Upper lobe of left lung (tissue), 6 donors: Measurements from ENCODE around the gene CCDC177. TPM values are rescaled to one million over a fixed set of nuclear protein-coding genes. Genes with fewer than 3 reads are reported as not detected.
A peak's percentile ranks its signal among the peaks of the same experiment; 100 is the strongest.

ENCODE experiments used
- ATAC-seq, 2 donors: fragments of 200-7000 bp; cut with Tn5 transposase; one replicate each; pipeline ENCODE4 v1.9.1; 2022; ENCODE audit warnings: mild to moderate bottlenecking in 2 of 2, moderate library complexity in 2 of 2; ENCODE audit not compliant: low FRiP score in 2 of 2
- DNase-seq, 2 donors: peaks; one replicate each; pipeline ENCODE4 v3.0.0-alpha.2; 2019 to 2020
- H3K27ac ChIP-seq, 4 donors: fragments of 200-600 bp; sonication (generic); one replicate each; pipeline ENCODE4 v1.5.1; 2016 to 2019
- H3K27me3 ChIP-seq, 4 donors: fragments of 200-600 bp; sonication (generic); one replicate each; pipeline ENCODE4 v1.5.1; 2017 to 2019
- H3K36me3 ChIP-seq, 4 donors: fragments of 200-600 bp; sonication (generic); one replicate each; pipeline ENCODE4 v1.5.1; 2016 to 2019
- H3K4me1 ChIP-seq, 4 donors: fragments of 200-600 bp; sonication (generic); one replicate each; pipeline ENCODE4 v1.5.1; 2018 to 2019
- H3K4me3 ChIP-seq, 4 donors: fragments of 200-600 bp; sonication (generic); one replicate each; pipeline ENCODE4 v1.5.1; 2017 to 2019; ENCODE audit warnings: mild to moderate bottlenecking in 2 of 4, moderate library complexity in 1 of 4
- H3K9me3 ChIP-seq, 4 donors: fragments of 200-600 bp; sonication (generic); one replicate each; pipeline ENCODE4 v1.5.1; 2018 to 2019
- CTCF ChIP-seq, 6 experiments: fragments of 450-650 bp in 4 of 6; fragments of 200-600 bp in 2 of 6; sonication (generic) in 2 of 6; IDR thresholded peaks; one replicate each; pipeline ENCODE4 v1.5.1; 2016 to 2019; ENCODE audit warnings: antibody characterized with exemption in 6 of 6
- POLR2A ChIP-seq, 4 donors: fragments of 450-650 bp; IDR thresholded peaks; one replicate each; pipeline ENCODE4 v1.5.1; 2016 to 2017; ENCODE audit warnings: antibody characterized with exemption in 4 of 4, mild to moderate bottlenecking in 2 of 4
- POLR2AphosphoS5 ChIP-seq, 2 donors: sonication (generic); formaldehyde crosslinking; IDR thresholded peaks; one replicate each; pipeline ENCODE4 v1.5.1; 2017; ENCODE audit warnings: antibody characterized with exemption in 2 of 2
- WGBS, 2 donors: methylation state at CpG; one replicate each; pipeline ENCODE4 v1.1.5; 2017 to 2018; 5-methylcytosine and 5-hydroxymethylcytosine counted together
- total RNA-seq, 6 donors: library from RNA; depleted of rRNA in 4 of 6; stranded (reverse); fragments of >200 nt in 4 of 6; gene quantifications; one replicate each; pipeline versions ENCODE4 v1.1.0 to v1.2.1, GENCODE V29; 2016 to 2021
- donor health status: DM: no; HTN: no; CAD: no; lungs with moderate emphysema.
- donor health status: DM: no; HTN: yes; CAD: no; lungs with severe emphysema.

The CCDC177 gene
- total RNA-seq, 6 donors from 2014 or later, result not detected

- Histone ChIP-seq H3K4me1 (peaks cover 0 to 14% (median 5%) of the 10 kb centered on the region in 4 donors), H3K36me3 (no peaks in the 10 kb centered on the region), H3K4me3 (no peak overlapping the region), H3K9me3 (no peaks in the 10 kb centered on the region), H3K27ac (no peak overlapping the region), H3K27me3 (no peaks in the 10 kb centered on the region)
- DNase-seq (peak in 1 of 2 donors; percentile 10), ATAC-seq (no peak)
- TF ChIP-seq CTCF (IDR thresholded peaks at IDR 0.05) (no peak), POLR2AphosphoS5 (IDR thresholded peaks at IDR 0.05) (no peak), POLR2A (IDR thresholded peaks at IDR 0.05) (no peak)
- 80 to 96% methylated on average over 1 to 6 of the region's 6 CpGs for WGBS, 2 donors
Observed at GRCh38 chr14:69522026-69522425, 52.6 kb downstream of the CCDC177 start.

Other genes starting within 250 kb of the CCDC177 start
- 100 to 1,000 TPM in 2 of 6 donors, 10 to 100 TPM in 4; 36.7 to 121 (median 60.5) TPM for gene ERH, start 176.6 kb downstream of the CCDC177 start, total RNA-seq
- gene SLC39A9, start 176.2 kb downstream of the CCDC177 start, total RNA-seq, result 10 to 100 TPM; 17.8 to 70.4 (median 54.0) TPM
- 1 to 10 TPM in 2 of 6 donors, under 1 TPM in 4; under 0.01 to 1.7 (median 0.70) TPM for gene PLEKHD1, start 90.1 kb downstream of the CCDC177 start, total RNA-seq
- 10 to 100 TPM; 63.4 to 90.4 (median 81.6) TPM for gene SUSD6, start 36.7 kb upstream of the CCDC177 start, total RNA-seq
- 1,000 to 10,000 TPM in 1 of 6 donors, 100 to 1,000 TPM in 5; 238 to 1,033 (median 288) TPM for gene SRSF5, start 192.3 kb upstream of the CCDC177 start, total RNA-seq
- not detected for gene SLC10A1, start 222.4 kb upstream of the CCDC177 start, total RNA-seq